ENCODE data around the gene PKP3.
"Not testable (repeated sequence)": the region's sequence is repeated elsewhere in the genome, so short reads cannot be mapped to it uniquely, and the experiment has no call there.

PKP3 gene

GRCh38 chr11:362642-363442 lies 31.2 kb upstream of the PKP3 start:
- DNase-seq (ENCODE audit: extremely low read depth in 1 of 2, low read depth in 1 of 2) = no peak

- not testable (repeated sequence) for DNase-seq (ENCODE audit: extremely low read depth in 1 of 2, low read depth in 1 of 2)
These were observed 30.6 kb upstream of the PKP3 start for GRCh38 chr11:363443-363805.

DNA sequence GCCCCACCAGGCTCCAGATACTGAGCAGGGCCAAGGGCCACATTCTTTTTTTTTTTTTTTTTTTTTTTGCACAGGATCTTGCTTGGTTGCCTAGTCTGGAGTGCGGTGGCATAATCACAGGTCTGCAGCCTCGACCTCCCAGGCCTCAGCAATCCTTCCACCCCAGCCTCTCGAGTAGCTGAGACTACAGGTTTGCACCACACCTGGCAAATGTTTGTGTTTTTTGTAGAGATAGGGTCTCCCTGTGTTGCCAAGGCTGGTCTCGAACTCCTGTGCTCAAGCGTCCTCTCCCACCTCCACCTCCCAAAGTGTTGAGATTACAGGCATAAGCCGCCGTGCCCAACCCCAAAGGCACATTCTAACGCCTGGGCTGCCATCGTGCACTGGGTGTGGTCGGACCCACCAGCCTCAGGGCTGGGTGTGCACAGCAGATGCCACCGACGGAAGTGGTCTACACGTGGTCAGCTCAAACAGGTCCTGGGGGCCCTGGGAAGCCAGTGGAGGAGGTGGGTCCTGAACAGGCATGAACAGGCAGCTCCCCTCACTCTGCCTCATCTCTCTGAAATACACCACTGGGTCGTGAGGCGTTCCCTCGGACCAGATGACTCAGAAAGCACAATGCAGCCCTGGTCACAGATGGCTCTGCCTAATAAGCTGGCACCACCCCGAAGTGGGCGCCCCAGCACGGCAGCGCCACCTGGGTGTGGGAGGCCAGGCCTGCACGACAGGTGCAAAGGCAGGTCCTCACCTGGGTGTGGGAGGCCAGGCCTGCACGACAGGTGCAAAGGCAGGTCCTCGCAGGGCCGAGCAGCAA lies 29.9 kb upstream of the PKP3 start:
- peak; percentile 32 to 47 for DNase-seq (ENCODE audit: extremely low read depth in 1 of 2, low read depth in 1 of 2)

GRCh38 chr11:364991-365725 lies 28.9 kb upstream of the PKP3 start:
- DNase-seq (ENCODE audit: extremely low read depth in 1 of 2, low read depth in 1 of 2) = no peak

- DNase-seq (ENCODE audit: extremely low read depth in 1 of 2, low read depth in 1 of 2) = no peak
These were observed 28.2 kb upstream of the PKP3 start for GRCh38 chr11:365831-366230.

- DNase-seq (ENCODE audit: extremely low read depth in 1 of 2, low read depth in 1 of 2) = no peak
These were observed 26.0 kb upstream of the PKP3 start for GRCh38 chr11:367956-368413.

DNA sequence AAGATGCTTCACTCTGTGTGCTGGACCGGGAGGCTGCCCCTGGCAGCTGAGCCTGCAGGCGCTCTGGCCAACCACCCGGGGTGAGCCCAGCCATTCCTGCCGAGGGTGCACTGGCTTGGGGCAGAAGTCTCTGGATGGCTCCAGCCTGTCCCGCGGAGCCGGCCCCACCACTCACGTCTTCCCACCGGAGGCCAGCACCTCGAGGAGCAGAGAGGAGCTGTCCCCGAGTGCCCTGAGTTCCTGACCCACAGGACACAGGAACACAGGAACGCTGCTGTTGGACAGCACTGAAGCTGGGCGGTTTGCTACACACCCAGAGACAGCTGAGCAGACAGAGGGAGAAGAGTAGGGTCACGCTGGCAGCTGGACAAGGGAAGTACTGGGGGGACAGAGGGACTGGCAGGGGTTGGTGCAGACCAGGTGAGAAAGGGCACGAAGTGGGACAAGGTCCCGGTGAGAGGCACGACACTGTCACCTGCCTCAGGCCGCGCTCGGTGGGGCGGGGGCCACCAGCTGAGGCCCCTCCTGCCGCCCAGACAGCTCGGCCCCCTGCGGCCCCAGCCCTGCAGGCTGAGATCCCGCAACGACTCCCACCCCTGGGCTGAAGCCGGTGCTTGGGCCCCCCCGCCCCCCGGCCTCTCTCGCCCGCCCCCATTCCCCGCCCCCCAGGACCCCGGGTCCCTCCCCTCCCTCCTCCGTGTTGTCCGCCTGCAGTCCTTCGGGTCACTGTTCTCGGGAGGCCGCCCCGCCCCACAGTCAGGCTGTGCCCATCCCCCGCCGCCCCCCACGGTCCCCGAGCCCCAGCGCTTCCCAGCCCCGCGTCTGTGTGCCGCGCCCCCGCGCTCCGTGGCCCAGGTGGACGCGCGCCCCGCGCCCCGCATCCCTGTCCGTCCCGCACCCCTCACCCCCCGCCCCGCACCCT lies 25.3 kb upstream of the PKP3 start:
- DNase-seq (ENCODE audit: extremely low read depth in 1 of 2, low read depth in 1 of 2) = no peak

DNA sequence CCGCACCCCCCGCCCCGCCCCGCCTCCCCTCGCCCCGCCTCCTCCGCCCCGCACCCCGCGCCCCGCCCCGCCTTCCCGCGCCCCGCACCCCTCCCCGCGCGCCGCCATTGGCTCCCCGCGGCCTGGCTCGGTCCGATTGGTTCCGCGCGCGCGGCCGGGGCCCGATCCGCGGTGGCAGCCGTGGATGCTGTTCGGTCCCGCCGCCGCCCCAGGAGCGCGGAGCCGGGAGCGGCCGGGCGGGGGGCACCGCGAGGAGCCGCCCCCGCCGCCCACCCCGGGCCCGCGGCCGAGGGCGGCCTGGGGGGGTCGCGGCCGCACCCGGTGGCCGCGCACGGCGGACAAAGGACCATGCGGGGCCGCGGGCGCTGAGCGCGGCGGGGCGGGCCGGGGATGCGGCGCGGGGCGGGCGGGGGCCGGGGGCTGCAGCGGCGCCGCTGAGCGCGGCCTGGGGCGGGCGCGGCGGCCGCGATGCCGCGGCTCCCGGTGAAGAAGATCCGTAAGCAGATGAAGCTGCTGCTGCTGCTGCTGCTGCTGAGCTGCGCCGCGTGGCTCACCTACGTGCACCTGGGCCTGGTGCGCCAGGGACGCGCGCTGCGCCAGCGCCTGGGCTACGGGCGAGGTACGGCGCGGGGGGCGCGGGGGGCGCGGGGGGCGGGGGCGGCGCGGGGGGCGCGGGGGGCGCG lies 24.5 kb upstream of the PKP3 start, which contains the start of gene B4GALNT4:
Gene B4GALNT4 (plus strand): TSS at position 164 of the 683 bp plus-strand sequence. CDS start 305 bp downstream, at position 469.
- no peak for DNase-seq (ENCODE audit: extremely low read depth in 1 of 2, low read depth in 1 of 2)

GRCh38 chr11:370070-370941 lies 23.7 kb upstream of the PKP3 start:
- no peak for DNase-seq (ENCODE audit: extremely low read depth in 1 of 2, low read depth in 1 of 2)

- no peak for DNase-seq (ENCODE audit: extremely low read depth in 1 of 2, low read depth in 1 of 2)
These were observed 23.0 kb upstream of the PKP3 start for GRCh38 chr11:371051-371450.

GRCh38 chr11:371716-372590 lies 22.1 kb upstream of the PKP3 start:
- no peak for DNase-seq (ENCODE audit: extremely low read depth in 1 of 2, low read depth in 1 of 2)

GRCh38 chr11:372809-373715 lies 20.9 kb upstream of the PKP3 start:
- DNase-seq (ENCODE audit: extremely low read depth in 1 of 2, low read depth in 1 of 2) = no peak

GRCh38 chr11:373716-374551 lies 20.1 kb upstream of the PKP3 start:
- no peak for DNase-seq (ENCODE audit: extremely low read depth in 1 of 2, low read depth in 1 of 2)

DNA sequence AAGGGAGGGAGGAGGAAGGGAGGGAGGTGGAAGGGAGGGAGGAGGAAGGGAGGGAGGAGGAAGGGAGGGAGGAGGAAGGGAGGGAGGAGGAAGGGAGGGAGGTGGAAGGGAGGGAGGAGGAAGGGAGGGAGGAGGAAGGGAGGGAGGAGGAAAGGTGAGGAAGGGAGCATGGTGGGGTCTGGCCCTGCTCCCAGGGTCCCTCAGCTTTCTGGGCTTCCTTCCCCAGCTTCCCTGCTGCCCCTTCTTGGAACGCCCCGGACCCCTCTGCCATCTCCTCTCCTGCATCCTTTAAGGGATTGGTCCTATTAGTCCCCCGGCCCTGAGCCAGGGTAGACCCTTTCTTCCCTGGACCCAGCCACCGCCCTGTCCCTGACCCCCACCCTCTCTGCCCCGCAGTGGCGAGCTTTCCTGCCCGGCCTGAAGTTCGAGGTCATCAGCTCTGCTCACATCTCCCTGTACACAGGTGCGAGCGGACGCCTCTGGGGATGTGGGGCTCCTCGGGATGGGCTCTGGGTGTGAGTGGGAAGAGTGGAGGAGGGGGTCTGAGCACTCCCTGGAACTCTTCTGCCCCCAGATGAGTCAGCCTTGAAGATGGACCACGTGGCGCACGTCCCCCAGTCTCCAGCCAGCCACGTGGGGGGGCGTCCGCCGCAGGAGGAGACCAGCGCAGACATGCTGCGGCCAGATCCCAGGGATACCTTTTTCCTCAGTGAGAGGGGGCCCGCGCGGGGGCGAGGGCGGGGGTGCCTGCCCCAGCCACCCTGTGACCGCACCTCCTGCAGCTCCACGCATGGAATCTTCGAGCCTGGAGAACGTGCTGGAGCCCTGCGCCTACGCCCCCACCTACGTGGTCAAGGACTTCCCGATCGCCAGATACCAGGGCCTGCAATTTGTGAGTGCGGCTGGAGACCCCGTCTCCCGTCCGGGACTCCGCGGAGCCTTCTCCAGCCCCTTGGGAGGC lies 18.7 kb upstream of the PKP3 start:
- no peak for DNase-seq (ENCODE audit: extremely low read depth in 1 of 2, low read depth in 1 of 2)

Data from activated CD8-positive, alpha-beta memory T cell treated with anti-CD3 and anti-CD28 coated beads for 1 hour (primary cell).